NCI-H1694 (cell line): ENCODE measurements around the gene ZNF618.

Experiments
- DNase-seq: peaks from one replicate; lab custom pipeline; 2025; lab: John Stamatoyannopoulos, UW

Gene ZNF618

DNA sequence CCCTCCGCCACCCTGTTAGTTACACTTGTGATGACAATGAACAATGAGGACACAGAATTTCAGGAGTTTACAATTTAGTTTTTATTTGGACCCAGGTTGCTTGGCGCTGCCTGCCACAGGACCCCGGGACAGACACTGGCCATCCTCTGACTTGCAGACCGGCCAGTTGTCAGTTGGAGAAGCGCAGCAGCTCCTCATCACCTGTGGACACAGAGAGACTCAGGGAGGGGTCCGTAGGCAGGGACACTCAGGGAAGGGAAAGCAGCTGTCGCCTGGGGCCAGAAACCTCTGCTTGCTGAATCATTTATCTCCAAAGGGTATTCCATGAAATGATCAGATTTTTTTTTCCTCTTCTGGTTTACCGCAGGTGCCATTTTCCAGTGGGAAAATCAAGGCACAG lies 184.0 kb downstream of the ZNF618 start:
- no peak for DNase-seq

DNA sequence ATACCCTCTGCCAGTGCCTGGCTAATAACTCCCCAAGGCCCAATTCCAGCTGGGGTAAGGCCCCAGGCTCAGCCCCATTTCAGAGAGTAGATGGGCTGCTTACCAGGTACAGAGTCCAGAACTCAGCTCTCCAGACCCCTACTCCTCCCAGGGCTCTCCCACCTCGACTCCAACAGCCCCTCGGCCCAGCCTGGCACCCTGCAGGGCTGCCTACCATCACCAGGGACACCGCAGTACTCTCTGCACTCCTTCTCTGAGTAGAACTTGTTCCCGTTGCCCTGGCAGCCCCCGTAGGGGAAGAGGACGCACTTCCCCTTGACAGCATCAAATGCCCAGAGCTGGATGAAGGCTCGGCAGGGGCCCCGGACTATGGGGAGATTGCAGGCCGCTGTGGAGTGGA lies 184.6 kb downstream of the ZNF618 start:
- no peak for DNase-seq

DNA sequence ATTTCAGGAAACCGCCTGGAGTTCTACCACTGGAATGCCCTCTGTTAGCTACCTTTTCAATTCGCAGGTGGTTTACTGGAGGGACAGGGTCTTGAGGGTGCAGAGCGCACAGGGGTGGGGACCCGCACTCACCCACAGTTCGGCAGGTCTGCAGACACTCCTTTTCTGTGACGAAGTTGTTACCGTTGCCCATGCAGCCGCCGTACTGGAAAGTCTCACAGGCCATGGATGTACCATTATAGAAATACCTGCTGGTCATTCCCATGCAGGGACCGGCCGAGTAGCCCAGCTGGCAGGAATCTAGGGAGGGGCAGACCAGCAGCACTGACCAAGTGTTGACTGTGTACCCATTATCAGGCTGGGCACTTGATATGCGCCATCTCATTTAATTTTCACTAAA lies 185.2 kb downstream of the ZNF618 start:
- no peak for DNase-seq

DNA sequence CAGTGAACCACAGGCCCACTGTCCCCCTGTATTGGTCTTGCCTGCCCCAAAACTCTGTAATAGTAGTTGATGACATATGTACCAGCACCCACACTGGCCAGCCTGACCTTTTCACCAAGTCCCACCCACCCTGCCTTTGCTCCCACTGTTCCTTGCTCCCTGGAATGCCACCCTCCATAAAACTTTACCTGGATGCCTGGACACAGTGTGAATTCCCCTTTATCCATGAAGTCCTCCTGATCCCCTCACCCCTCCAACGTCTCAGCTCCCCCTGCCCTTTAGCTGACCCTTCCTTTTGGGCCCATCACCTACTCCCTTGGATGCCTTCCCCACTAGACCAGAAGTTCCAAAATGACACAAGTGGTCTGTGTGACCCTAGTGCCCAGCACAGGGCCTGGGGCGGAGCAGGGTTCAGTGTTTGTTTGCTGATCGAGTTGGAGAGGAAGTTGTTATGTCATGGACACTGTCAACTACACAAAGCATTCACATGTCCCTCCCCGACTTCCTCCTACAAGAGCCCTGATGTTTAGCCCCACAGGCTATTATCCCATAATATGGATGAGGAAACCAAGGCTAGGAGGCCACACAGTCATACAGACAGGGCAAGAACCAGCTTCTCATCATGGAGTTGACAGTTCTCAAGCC lies 185.8 kb downstream of the ZNF618 start:
- DNase-seq, result no peak

DNA sequence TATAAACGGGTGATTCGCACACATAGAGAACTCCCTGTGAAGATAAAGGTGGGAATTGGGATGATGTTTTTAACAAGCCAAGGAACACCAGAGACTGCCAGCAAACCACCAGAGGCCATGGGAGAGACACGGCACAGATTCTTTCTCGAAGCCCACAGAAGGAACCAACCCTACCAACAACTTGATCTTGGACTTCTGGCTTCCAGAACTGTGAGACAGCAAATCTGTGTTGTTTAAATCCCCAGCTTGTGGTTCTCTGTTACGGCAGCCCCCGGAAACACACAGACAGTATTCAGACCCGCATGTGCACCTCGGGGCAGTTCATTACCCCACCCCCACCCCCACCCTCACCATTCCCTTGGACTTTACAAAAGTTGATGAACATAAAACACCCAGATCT lies 189.2 kb downstream of the ZNF618 start:
- no peak for DNase-seq

DNA sequence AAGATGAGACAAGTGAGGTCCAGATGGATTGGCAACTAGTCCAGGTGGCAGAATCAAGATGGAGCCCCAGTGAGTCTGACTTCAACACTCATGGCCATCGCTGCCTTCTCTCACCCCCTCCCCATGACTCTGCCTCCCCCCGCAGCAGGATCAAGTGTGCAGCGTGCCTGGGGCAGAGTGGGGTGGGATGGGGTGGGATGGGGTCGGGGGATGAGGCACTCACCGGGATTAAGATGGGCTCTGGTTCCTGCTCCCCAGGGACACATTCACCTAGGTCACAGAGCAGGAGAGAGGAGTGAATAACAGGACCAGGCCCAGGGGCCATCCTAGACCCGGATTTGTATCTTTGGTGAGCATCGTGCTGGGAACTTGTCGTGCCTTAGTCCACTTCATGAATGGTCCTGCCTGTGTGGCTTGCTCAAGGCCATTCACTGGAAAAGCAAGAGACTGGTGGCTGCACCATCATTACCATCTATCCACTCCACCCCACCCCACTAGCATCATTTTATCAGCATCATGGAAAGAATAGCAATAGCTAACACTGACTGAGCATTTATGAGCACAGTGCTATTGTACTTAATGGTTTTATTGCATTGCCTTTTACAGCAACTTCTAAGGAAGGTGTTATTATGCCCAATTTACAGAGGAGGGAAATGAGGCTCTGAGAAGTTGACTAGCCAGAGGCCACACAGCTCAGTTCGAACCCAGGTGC lies 193.5 kb downstream of the ZNF618 start:
- DNase-seq, result no peak

DNA sequence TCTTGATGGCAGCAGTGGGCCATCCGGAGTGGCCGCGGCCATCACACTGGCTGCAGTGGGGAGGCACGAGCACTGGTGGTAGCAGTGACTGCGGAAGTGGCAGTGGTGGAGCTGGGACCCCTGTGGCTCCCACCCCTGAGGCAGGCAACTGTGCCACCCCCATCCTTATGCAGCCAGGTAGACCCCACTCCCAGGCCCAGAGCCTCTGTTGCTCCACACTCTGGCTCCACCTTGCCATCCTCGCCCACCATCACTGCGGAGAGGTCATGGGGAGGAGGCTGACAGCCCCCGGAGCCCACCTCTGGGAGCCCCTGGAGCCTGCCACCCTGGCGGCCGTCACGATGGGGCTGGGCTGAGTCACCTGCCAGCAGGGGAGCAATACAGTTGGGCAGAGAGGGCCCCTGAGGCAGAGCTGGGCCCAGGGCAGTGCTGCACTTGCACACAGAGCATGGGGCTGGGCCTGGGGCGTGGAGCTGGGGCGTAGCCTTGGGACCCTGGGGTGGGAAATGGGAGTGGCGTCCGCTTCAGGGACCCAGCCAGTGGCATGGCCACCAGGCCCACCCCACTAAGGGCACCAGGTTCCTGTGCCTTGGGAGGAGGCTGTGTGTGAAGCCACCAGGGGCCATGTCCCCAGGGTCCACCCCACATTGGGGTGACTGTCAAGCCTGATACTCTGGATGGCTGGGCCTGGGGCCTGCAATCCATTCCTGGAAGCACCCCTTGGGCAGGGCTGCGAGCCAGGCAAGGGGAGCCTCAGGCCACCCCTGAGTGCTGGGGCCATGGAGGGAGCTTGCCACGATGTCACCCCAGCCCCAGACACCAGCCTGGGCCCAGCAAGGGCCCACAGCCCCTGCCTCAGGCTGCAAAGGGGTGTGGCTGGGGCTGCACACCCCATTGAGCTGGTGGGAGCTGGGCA lies 194.3 kb downstream of the ZNF618 start:
- DNase-seq, result no peak

DNA sequence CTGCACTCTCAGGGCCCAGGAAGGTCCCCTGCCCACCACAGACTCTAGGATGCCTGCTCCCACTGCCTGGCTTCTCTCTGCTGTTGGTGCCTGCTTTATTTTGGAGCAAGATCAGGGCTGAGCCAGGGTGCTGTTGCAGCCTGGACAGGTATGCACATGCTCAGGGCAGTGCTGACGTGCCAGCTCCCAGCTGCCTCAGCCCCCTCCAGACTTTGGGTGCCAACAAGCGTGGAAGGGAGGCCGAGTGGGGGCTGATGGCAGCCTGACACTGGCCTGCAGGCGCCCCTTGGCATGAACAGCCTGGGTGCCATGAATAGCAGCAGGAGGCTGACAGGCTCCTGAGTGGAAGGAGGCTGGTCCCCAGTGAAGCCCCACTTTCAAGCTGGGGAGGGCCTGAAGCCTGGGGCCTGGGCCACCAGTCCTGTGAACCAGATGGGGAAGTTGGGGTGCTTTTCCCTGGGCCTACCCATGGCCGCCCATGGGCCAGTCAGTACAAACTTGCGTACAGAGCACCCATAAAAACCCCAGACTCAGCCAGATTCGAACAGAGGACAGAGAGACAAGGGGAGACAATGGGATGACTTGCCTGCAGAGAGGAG lies 195.2 kb downstream of the ZNF618 start:
- DNase-seq, result no peak

DNA sequence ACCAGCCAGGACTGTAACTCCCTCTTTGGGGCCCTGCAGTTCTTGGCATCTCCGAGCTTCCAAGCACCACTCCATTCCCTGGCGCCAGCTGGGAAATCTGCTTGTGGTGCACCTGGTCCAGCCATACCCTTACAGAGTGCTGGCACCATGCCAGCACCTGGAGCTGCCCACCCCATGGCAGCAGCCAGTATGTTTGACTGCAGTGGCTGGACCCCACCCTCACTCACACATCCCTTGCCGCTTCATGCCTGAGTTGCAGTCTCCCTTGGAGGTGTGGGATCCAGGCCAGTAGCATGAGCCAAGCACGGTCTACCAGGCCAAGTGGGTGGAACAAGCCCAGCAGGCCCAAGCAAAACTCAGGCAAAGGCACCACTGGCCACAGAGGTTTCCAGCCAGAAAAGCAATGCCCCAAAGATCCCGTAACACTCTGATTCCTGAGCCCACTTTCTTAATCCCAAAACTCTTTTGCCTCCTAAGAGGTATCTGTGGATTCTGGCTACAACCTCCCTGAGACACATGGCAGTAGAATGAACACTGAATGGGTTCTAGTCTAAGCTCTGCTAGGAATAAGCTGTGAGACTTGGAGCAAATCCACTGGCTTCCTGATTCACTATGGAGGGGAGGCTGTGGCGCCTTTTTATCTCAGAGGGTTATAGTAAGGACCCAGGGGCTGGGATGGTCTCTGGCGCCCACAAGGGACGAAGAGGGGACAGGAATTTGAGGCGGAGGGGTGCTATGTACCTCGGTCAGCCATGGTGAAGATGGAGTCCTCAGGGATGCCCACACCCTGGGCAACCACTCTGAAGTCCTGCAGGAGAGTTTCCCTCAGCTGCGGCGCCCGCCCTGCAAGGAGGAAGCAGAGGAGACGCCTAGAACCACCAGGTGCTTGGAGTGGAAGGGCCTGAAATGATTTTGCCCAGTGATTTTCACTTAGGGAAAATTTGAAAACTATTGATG lies 196.4 kb downstream of the ZNF618 start:
- no peak for DNase-seq

DNA sequence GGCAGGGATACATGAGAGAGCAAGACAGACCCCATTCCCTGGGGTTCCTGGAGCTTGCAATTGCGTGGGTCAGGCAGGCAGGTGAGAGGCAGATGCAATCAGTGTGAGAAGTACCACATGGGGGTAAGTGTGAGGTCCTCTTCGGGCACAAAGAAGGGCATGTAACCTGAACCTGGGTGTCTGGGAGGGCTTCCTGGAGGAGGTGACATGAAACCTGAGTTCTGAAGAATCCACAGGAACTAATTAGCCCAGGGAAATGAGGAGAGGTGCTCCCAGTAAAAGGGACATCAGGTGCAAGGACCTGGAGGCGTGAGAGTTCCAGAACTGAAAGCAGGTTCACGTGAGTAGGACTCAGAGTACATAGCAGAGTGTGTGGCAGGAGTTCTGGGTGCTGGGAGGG lies 199.5 kb downstream of the ZNF618 start:
- DNase-seq, result no peak

DNA sequence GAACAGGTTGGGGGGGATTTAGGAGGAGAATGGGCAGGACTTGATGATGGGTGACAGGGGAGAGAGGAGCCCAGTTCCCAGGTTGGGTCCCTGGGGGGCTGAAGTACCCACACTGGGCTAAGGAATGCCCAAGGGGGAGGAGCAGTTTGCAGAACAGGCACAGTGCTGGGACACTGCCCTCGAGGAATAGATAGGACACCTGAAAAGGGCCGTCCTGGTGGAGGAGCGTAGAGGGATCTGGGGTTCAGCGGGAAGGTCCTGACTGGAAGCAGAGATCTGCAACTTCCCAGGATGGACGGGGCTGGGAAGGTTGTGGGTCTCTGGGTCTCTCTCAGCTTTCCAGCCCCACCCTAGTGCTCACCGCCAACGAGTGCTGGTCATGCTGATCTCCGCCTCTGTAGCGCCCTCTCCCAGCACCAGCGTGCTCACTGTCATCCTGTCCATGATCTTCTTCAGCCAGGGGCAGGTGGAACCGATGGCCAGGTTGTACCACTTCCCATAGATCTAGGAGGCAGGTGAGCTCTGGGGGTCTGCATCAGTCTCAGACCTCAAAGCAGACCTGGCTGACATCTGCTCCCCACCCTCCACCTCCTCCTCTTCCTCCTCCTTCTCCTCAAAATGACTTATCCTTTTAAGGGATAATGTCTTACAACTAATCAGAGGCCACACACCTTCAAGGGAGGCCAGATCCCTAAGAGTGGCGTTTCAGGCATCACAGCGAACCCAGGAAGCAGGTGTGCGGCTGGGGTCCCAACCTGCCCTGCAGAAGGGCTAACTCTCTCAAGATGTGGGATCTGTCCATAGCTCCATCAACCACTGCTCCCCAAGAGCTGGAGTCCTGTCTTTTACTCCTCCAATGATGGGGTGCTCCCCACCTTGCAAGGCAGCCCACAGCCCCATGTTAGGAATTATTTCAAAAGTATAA lies 200.4 kb downstream of the ZNF618 start:
- DNase-seq, result no peak

DNA sequence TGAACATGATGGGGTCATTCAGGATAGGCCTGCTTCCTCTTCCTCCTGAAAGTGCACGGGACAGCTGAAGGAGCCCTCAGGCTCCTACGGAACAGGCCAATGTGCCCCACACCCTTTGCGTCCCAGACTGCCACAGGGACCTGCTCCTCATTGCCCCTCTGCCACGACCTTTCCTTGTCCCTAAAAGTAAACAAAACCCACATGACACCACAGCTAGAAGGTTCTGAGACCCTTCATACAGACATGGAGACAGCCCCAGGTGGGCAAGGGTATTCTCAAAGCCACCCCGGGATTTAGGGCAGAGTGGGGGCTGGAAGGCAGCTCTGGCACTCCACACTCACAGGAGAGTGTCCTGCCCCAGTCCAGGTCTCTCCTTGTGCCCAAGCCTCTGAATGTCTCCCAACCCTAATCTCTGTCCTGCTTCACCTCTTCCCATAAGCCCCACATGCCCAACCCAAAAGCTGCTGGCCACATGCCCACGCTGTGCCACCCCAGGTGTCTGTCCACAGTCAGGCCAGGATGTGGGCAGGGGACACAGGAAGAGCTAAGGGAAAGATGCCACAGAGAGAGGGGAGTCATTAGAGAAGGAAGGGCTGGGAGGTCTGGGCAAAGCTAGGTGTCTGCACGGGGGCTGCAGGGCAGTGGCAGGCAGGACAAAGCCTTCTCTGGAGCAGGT lies 201.2 kb downstream of the ZNF618 start:
- DNase-seq, result no peak

DNA sequence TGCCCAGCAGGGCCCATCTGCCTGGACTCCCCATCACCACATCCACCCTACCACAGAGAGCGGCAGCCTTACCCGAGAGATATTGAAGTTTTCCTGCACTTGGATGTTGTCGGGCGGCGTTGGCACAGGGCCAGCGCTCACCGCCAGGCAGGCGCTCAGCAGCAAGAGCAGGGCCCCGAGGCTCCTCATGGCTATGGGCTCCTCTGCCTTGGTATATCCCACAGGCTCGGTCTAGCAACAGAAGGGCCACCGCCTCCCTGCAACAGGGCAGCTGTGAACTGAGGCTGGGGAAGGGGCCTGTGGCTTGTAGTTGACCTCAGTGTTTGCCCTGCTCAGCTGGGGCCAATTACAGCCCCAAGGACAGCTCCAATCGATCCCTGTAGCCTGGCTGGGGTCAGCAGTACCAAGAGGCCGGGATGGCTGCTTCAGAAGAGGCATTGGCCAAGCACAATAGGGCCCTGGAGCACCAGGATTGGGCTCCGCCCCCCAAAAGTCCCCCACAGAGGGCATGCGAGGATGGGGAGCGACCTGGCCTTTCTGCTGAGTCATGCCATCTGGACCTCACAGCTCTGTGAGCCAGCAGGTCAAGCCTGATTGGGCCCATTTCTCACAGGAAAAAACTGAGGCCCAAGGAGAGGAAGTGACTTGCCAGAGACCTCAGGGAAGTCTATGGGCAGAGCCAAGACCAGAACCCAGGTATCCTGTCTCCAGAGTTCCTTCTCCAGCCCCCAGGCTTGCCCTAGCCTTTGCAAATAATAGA lies 202.1 kb downstream of the ZNF618 start, which contains the start of gene AMBP:
TSS of gene AMBP (minus strand) at position 280 of the 760 bp plus-strand sequence. CDS start at position 189, 91 bp downstream.
- no peak for DNase-seq

DNA sequence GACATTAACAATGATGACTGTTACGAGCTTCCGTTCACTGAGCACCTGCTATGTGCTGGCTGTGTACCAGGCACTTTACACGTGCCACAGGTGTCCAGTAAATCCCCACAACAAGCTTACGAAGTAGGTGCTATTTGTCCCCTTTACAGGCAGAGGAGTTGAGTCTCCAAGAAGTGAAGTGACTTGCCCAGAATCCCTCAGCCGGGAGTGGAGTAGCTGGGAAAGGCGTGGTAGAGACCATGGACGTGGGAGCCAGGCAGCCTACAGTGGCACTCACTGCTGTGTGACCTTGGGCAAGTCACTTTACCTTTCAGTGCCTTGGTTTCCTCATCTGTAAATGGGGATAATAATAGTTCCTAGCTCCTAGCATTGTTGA lies 202.7 kb downstream of the ZNF618 start:
- no peak for DNase-seq

DNA sequence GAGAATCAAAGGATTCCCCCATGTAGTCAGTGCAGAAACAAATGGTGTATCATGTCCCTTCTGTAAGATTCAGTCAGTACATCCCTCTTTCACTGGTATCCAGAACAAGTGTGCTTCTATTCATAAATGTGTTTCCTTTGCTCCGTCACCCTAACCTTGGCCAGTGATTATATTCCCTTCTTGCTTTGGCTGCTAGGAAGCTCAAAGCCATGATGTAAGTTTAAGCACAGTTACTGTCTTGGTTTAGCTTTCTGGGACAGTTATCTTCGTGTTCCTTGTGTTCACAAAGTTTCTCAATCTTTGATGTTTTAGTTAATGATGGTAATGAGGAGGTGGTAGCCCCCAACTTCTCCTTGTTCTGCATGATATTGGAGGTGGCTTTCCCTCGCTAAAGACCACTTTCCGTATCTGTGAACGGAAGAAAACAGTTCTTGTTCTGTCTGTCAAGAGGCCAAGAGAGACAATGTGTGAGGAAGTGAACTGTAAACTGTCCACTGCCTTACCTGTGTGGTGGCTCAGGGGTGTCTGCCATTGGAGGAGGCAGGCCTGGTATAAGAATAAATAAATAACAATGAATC lies 204.2 kb downstream of the ZNF618 start:
- DNase-seq, result no peak

DNA sequence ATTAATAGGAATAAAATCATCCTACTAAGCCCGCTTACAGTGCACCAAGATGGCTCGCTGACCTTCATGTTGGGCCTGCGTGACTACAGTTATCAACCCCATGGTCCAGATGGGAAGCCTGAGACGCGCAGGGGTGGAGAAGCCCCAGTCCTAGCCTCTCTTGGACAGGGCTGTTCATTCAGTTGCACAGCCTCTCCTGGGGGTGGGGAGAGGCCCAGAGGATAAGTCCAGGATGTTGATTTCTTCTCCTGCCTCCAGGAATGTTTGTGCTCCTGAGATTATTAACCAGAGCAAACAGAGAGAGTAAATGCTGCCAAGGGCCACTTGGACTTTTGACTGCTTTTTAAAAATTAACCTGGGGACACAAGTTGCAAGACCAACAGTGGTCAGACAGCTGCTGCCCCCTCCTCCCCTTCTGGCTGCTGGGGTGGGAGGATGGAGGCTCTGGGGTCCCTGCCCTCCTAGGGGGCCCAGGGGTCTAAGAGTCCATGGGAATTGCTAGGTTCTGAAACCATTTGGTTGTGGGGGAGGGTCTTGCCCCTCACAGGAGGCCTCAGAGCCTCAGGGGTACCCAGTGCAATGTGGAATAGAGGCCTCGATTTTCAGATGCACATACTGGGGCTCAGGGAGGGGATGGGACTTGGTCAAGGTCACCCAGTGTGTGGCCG lies 204.8 kb downstream of the ZNF618 start:
- no peak for DNase-seq

DNA sequence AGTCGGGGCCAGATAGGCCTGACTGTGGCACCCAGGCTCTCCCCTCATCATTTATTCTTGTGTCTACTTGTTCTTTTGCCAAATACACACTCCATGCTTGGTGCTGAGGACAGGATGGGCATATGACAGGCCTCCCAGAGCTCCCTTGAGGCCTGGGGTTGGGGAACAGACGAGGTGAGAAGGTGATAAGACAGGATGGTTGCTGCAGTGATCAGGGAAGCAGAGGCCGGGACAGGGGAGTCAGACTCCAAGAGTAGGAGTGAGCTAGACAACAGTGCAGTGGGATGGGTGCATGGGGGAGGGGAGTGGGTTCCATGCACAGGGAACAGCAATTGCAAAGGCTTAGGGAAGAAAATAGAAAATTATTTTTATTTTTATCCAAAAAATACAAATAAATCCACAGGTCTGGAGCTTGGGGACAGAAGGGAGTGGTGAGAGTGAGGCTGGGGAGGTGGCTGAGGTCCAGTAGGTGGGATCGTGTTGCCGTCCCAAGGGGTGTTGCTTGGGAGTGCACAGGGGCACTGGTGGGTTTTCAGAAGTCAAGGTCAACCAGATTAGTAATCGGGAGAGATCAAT lies 205.4 kb downstream of the ZNF618 start:
- DNase-seq, result no peak
